GM21786 (cell line): ENCODE measurements around the gene STON1.
A peak's percentile ranks its signal among the peaks of the same experiment; 100 is the strongest.
"Not testable (repeated sequence)": the region's sequence is repeated elsewhere in the genome, so short reads cannot be mapped to it uniquely, and the experiment has no call there.

Source experiments
- ATAC-seq: cut with Tn5 transposase; IDR thresholded peaks from one replicate; pipeline ENCODE4 v1.9.1; 2021; ENCODE audit not compliant: unreplicated experiment

The STON1 gene

GRCh38 chr2:48569433-48569832 lies 39.5 kb downstream of the STON1 start:
- ATAC-seq: no peak

GRCh38 chr2:48572816-48573215 lies 42.9 kb downstream of the STON1 start:
- ATAC-seq: no peak

GRCh38 chr2:48574353-48575287 lies 44.7 kb downstream of the STON1 start:
- ATAC-seq: no peak

GRCh38 chr2:48578313-48578712 lies 48.4 kb downstream of the STON1 start:
- ATAC-seq: no peak

- no peak for ATAC-seq
Measured at GRCh38 chr2:48583961-48584360, 54.0 kb downstream of the STON1 start.

- no peak for ATAC-seq
Measured at GRCh38 chr2:48584551-48584950, 54.6 kb downstream of the STON1 start.

- no peak for ATAC-seq
Measured at GRCh38 chr2:48586433-48586832, 56.5 kb downstream of the STON1 start.

GRCh38 chr2:48587560-48587959 lies 57.6 kb downstream of the STON1 start:
- no peak for ATAC-seq

- no peak for ATAC-seq
Measured at GRCh38 chr2:48587961-48588360, 58.0 kb downstream of the STON1 start.

- ATAC-seq: no peak
Measured at GRCh38 chr2:48588745-48589144, 58.8 kb downstream of the STON1 start.

GRCh38 chr2:48589170-48589767 lies 59.3 kb downstream of the STON1 start:
- no peak for ATAC-seq

- no peak for ATAC-seq
Measured at GRCh38 chr2:48590017-48590416, 60.1 kb downstream of the STON1 start.

- ATAC-seq: no peak
Measured at GRCh38 chr2:48592067-48592466, 62.1 kb downstream of the STON1 start.

- not testable (repeated sequence) for ATAC-seq
Measured at GRCh38 chr2:48596751-48597150, 66.8 kb downstream of the STON1 start.

- no peak for ATAC-seq
Measured at GRCh38 chr2:48597492-48597891, 67.5 kb downstream of the STON1 start.

GRCh38 chr2:48600204-48600813 lies 70.4 kb downstream of the STON1 start:
- ATAC-seq: no peak

GRCh38 chr2:48600917-48601316 lies 71.0 kb downstream of the STON1 start:
- no peak for ATAC-seq

- ATAC-seq: peak; percentile 57
Measured at GRCh38 chr2:48601349-48601748, 71.4 kb downstream of the STON1 start.

GRCh38 chr2:48605482-48606175 lies 75.7 kb downstream of the STON1 start:
- ATAC-seq: no peak

GRCh38 chr2:48607307-48608014 lies 77.5 kb downstream of the STON1 start:
- ATAC-seq: no peak

GRCh38 chr2:48613211-48613610 lies 83.3 kb downstream of the STON1 start:
- no peak for ATAC-seq
